ENCODE results near the gene PDLIM4.

Gene PDLIM4

GRCh38 chr5:132293066-132293991 is 35.8 kb downstream of the PDLIM4 start:
- peak; percentile 86 for DNase-seq

GRCh38 chr5:132293992-132294727 is 36.7 kb downstream of the PDLIM4 start, which contains the start of gene SLC22A4:
Gene SLC22A4, plus strand, starts transcription at chr5:132294394. Its CDS starts 223 bp downstream, at chr5:132294617.
- peak; percentile 87 for DNase-seq

- DNase-seq = no peak
Measured at GRCh38 chr5:132294728-132295504, 37.4 kb downstream of the PDLIM4 start.

DNA sequence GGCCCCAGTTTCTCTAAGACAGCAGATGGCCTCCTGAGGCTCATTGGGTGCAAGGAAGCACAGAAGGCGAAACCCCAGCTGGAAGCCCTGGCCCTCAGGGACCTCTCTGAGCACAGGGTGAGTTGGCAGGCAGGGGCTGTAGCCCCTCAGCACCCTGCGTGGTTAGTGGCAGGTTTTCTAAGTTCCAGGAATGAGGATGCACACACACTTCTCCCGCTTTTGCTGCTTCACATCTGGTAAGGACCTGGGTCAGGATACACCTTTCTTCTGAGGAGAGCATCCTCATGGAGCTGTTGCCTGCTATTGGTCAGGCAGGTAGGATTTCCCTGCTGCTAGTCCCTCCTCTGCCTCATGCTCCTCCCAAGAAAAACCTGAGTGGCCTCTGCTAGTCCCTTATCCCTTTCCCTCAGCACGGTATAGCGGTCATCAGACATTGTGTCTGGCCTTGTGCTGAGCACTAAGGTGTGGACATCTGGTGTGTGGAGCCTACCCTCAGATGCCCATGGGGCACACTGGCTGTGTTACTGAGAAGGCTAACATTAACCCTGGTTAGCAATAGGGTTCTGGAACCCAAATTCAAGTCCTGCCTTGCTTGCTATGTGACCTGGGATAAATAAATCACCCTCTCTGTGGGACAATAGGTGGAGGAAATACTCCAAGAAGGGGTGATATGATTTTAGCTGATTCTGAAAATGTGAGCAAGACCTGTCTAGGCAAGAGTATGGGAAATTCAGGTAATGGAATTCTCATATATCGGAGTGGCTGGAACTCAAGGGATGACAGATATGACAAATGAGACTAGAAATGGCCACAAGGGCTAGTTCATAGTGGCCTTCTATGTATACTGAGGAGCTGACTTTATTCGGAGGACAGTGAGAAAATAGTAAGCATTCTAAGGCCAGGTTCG is 38.3 kb downstream of the PDLIM4 start:
- no peak for DNase-seq

GRCh38 chr5:132296412-132297016 is 39.0 kb downstream of the PDLIM4 start:
- no peak for DNase-seq

- DNase-seq = no peak
Measured at GRCh38 chr5:132297211-132297940, 39.9 kb downstream of the PDLIM4 start.

DNA sequence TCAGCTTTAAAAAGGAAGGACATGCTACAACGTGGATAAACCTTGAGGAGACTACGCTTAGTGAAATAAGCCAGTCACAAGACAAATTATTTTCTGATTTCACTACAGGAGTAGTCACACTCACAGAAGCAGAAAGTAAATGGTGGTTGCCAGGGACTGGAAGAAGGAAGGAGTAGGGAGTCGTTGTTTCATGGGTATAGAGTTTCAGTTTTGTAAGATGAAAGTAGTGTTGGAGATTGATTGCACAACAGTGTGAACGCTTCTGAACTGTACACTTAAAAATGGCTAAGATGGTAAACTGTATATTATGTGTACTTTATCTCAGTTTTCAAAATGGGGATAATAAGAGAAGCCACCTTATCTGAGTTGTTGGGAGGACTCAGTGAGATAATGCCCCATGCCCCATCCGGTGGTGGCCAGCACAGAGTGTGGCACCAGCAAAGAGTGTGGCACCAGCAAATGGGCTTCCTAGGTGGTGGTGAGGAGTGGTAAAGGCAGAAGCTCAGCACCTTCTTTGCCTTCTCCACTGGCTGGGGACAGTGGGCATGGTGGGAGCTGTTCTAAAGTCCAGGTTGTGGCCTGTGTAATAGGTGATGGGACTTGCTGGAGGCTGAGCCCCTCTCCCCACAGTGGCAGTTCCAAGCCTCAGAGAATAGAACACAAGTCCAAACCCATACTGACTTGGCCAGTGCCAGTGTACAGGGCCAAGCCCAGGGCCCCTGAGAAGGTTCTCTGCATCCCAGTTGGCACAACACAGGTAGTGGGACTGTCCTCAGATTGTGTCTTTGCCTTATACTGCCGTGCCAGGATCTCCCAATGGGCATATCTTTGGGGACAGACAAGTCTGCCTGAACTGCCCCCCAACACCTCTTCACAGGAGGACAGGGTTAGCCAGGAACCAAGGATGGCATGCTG is 41.1 kb downstream of the PDLIM4 start:
- DNase-seq = no peak

DNA sequence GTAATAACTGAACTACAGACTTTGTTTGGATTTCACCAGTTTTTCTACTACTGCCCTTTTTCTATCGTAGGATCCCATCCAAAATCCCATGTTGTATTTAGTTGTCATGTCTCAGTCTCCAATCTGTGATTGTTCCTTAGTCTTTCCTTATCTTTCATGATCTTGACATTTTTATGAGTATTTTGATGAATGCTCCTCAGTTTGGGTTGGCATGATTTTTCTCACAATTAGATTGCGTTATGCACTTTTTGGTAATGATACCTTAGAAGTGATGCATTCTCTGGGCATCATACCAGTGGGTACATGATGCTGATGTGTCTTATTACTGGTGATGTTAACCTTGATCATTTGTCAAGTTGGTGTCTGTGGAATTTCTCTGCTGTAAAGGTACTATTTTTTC is 42.4 kb downstream of the PDLIM4 start:
- no peak for DNase-seq

- no peak for DNase-seq
Measured at GRCh38 chr5:132300577-132301343, 43.3 kb downstream of the PDLIM4 start.

DNA sequence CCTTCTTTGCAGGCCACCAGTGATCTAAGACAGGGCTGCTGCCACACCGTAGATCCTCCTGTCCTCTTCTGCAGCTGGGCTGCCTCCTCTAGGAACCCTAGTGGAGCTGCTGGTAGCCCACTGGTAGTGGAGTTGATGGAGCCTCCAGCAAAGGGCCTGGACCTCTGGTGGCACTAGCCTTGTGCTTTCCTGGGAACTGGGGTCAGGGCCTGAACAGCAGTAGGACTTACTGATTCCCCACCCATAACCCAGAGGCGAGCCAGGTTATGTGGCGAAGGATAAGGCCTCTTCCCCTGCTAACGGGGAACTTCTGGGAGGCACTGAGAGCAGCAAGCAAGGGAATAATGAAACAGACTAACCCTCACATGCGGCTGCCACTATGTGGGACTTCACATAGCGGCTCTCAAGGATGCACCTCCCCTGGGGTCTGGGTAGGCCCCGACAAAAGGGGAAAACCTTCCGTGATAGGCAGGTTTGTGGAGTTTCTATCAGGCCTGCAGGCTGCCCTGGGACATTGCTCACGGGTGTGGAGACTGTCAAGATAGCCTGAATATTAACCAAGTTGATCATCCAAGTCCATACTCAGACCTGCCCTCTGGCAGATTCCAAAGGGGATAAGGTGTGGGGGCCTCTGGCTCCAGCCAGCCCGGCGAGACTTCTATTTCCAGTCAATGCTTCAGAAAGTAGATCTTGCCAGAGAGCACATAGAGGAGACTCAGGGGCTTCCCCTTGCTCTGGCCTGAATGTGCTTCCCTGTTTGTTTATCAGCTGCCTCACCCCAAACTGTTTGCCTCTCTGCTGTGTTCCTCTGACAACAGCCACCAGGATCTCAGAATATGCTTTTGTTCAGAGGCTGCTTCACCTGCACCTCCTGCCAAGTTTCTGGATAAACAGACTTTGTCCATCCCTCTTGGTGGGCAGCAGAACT is 44.1 kb downstream of the PDLIM4 start:
- DNase-seq = no peak

DNA sequence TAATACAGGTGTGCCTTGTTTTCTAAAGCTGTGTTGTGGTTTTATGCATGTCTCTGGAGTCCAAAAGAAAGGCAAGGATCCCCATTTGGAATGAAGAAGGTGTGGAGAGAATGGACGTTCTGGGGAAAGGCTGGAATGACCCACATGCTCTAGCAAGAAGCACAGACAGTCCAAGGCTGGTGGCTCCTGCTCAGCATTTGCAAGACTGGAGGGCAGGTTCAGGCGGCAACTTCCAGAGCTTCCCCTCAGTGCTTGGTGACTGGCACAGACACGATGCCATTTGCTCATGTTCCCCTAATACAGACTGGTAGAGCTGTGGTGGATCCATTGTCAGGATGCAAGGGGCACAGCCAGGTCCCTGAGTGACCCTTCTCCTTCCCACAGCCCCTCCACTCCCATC is 44.9 kb downstream of the PDLIM4 start:
- no peak for DNase-seq

DNA sequence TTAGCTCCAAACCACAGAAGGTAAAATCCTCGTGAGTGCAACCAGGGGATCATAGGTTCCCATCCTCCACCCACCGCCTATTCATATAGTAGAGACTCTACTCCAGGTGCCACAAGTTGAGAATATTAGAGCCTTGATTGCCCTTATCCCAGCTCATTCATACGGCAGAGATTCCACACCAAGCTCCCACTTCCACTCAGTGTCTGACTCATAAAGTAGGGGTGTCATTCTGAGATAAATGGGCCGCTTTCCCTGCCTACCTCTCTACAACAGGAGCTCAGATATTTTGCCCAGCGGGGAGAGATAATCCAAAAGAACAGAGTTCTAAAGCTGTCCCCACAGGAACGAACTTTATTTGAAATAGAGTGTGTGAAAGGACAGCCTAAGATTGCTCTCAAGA is 46.1 kb downstream of the PDLIM4 start:
- DNase-seq = no peak

DNA sequence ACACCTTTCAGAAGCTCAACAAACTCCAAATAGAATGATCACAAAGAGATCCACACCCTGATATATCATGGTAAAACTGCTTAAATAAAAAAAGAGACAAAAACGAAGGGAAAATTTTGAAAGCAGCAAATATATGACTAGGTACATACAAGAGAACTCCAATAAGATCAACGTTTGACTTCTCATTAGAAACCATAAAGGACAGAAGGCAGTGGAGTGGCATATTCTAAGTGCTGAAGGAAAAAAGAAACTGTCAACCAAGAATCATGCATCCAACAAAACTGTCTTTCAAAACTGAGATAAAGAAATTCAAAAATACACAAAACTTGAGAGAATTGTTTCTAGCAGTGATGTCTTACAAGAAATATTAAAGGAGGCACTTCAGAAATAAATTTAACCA is 47.9 kb downstream of the PDLIM4 start:
- DNase-seq = no peak

DNA sequence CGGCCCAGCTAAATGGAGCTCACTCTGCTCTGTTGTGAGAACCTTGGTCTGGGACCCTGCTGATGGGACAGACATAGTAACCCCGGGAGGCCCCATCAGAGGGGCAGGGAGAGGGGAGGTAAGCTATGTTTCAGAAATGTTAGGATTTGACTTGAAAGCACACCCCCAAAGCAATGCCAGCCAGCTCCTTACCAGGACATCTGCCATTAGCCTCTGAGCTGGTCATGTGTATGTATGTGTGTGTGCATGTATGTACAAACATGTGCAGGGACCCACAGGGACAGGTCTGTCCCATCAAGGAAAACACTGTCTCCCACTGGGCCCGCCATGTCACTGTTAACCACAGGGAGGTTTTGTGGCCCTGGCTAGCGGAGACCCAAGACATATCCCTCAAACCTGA is 51.2 kb downstream of the PDLIM4 start:
- no peak for DNase-seq

- DNase-seq = no peak
Measured at GRCh38 chr5:132309679-132310078, 52.2 kb downstream of the PDLIM4 start.

DNA sequence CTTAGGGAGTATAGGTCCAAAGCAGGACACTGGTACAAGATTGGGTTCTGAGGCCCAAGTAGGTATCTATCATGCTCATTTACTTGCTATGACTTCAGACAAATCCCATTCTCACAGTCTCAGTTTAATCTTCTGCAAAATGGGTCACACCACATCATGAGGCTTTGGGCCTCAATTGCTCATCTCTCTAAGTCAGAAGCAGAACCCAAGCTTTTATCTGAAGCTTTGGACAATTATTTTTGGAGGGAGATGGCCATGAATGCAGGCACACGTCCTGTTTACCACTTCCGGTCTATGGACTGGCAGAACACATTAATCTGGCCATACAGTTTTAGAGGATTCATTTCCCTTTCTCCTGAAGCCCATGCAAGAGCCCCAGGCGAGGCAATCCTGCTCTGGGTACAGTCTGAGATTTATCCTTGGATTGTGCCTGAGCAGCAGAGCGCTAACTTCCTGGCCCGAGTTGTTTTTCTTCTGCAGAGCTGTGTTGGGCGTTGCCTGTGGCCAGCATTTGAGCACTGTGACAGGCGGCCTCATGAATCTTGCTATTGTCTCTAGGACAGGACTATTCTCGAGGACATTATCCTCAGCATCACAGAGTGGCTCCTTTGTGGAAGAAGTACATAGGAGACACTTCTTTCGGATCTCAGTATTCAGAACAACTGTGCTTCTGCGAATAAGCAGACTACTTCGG is 52.8 kb downstream of the PDLIM4 start:
- no peak for DNase-seq

DNA sequence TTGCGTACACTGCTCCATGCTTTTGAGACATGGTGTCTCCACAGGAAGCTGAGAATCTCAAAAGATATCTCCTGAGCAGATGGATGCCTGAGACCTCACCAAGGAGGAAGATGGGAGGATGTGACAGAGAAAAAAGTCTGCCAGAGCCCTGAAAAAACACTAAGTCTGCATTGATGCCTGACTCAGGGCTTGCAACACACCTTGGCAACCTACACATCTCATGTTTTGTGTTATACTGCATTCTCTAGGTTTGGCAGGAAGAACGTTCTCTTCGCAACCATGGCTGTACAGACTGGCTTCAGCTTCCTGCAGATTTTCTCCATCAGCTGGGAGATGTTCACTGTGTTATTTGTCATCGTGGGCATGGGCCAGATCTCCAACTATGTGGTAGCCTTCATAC is 55.9 kb downstream of the PDLIM4 start:
- DNase-seq = no peak
